ENCODE data around the gene USP16.

- no peak for TF ChIP-seq CTCF (IDR thresholded peaks at IDR 0.05; ENCODE audit: low read depth, low read length)
- no peak for TF ChIP-seq EZH2phosphoT487 (IDR thresholded peaks at IDR 0.05; ENCODE audit: low read depth)
Measured at GRCh38 chr21:29092102-29092959, 67.9 kb downstream of the USP16 start.

All from OCI-LY3 (cell line).